Cortex of kidney (tissue), 1 donor: ENCODE results near the gene LDHD.
"Not testable (repeated sequence)": the region's sequence is repeated elsewhere in the genome, so short reads cannot be mapped to it uniquely, and the experiment has no call there.

Source experiments
- DNase-seq: peaks from one replicate; lab custom pipeline; 2025; lab: John Stamatoyannopoulos, UW

LDHD gene

GRCh38 chr16:75099738-75100602, 16.6 kb downstream of the LDHD start:
- no peak for DNase-seq

GRCh38 chr16:75099075-75099667, 17.4 kb downstream of the LDHD start:
- DNase-seq = no peak

GRCh38 chr16:75097941-75098901, 18.4 kb downstream of the LDHD start:
- DNase-seq = no peak

GRCh38 chr16:75097191-75097761, 19.3 kb downstream of the LDHD start:
- no peak for DNase-seq

- DNase-seq = no peak
These were observed 19.9 kb downstream of the LDHD start for GRCh38 chr16:75096656-75097055.

- no peak for DNase-seq
These were observed 21.4 kb downstream of the LDHD start for GRCh38 chr16:75095204-75095621.

- DNase-seq = no peak
These were observed 22.7 kb downstream of the LDHD start for GRCh38 chr16:75093598-75094540.

- DNase-seq = no peak
These were observed 23.8 kb downstream of the LDHD start for GRCh38 chr16:75092777-75093176.

GRCh38 chr16:75091619-75092018, 25.0 kb downstream of the LDHD start:
- not testable (repeated sequence) for DNase-seq

GRCh38 chr16:75090899-75091298, 25.7 kb downstream of the LDHD start:
- DNase-seq = not testable (repeated sequence)

GRCh38 chr16:75089486-75090202, 26.9 kb downstream of the LDHD start:
- no peak for DNase-seq

- DNase-seq = no peak
These were observed 27.6 kb downstream of the LDHD start for GRCh38 chr16:75088934-75089333.

GRCh38 chr16:75088216-75088615, 28.4 kb downstream of the LDHD start:
- no peak for DNase-seq

GRCh38 chr16:75087375-75087979, 29.1 kb downstream of the LDHD start:
- DNase-seq = no peak

- DNase-seq = no peak
These were observed 29.7 kb downstream of the LDHD start for GRCh38 chr16:75086688-75087374.

- DNase-seq = no peak
These were observed 30.3 kb downstream of the LDHD start for GRCh38 chr16:75086281-75086680.

- no peak for DNase-seq
These were observed 31.0 kb downstream of the LDHD start for GRCh38 chr16:75085556-75085955.

- DNase-seq = no peak
These were observed 32.8 kb downstream of the LDHD start for GRCh38 chr16:75083813-75084212.
